HEK293 (cell line): ENCODE results near the gene CC2D2A.

Experiments
- CTCF ChIA-PET: fragments of 350-600 bp; formaldehyde crosslinking; extraction: SDS; loops from one replicate; lab custom pipeline; 2021; ENCODE audit warnings: antibody characterized with exemption; lab: Yijun Ruan, JAX
- POLR2A ChIA-PET: fragments of 300-600 bp; formaldehyde crosslinking; extraction: SDS; loops from one replicate; lab custom pipeline; 2020; ENCODE audit warnings: antibody characterized with exemption, inconsistent platforms; lab: Yijun Ruan, JAX
- H3K27ac ChIP-seq: fragments of 200-500 bp; sonication (Bioruptor generic); 2 replicates; pipeline ENCODE4 v1.5.1; 2014; ENCODE audit warnings: low read depth, low read length, control low read depth, inconsistent platforms; ENCODE audit errors: extremely low read depth
- H3K36me3 ChIP-seq, 2 experiments: fragments of 200-500 bp in 1 of 2; sonication (Bioruptor generic) in 1 of 2; 1 replicate in 1 of 2; 2 replicates in 1 of 2; pipeline ENCODE4 v1.5.1; 2014 to 2017; ENCODE audit warnings: inconsistent platforms in 2 of 2, low read length in 2 of 2; ENCODE audit not compliant: control insufficient read depth in 2 of 2, insufficient read depth in 1 of 2
- H3K4me1 ChIP-seq: fragments of 200-500 bp; sonication (Bioruptor generic); 2 replicates; pipeline ENCODE4 v1.5.1; 2014; ENCODE audit warnings: mild to moderate bottlenecking, low read length, inconsistent platforms; ENCODE audit not compliant: control insufficient read depth, insufficient read depth
- H3K4me3 ChIP-seq: 2 replicates; pipeline ENCODE4 v1.5.1; 2011; ENCODE audit warnings: low read depth, mild to moderate bottlenecking, control low read depth, low read length, moderate library complexity
- H3K9me3 ChIP-seq: fragments of 200-500 bp; sonication (Bioruptor generic); 2 replicates; pipeline ENCODE4 v1.5.1; 2014; ENCODE audit warnings: low read depth, low read length, inconsistent platforms; ENCODE audit not compliant: control insufficient read depth, insufficient read depth
- HOXC10 ChIP-seq: sonication (generic); formaldehyde crosslinking; IDR thresholded peaks from 2 replicates; pipeline ENCODE4 v1.8.1; 2023; ENCODE audit warnings: mild to moderate bottlenecking, missing genetic modification reagents
- KLF1 ChIP-seq: fragments of 450-650 bp; formaldehyde crosslinking; IDR thresholded peaks from 2 replicates; pipeline ENCODE4 v1.5.1; 2016; ENCODE audit warnings: missing biosample characterization, missing genetic modification characterization
- SCRT2 ChIP-seq: fragments of 450-650 bp; formaldehyde crosslinking; IDR thresholded peaks from 2 replicates; pipeline ENCODE4 v1.5.1; 2016; ENCODE audit warnings: missing biosample characterization, missing genetic modification characterization
- ZNF138 ChIP-seq: fragments of 450-650 bp; formaldehyde crosslinking; IDR thresholded peaks from 2 replicates; pipeline ENCODE4 v1.5.1; 2016; ENCODE audit warnings: missing biosample characterization, missing genetic modification characterization, borderline replicate concordance
- ZNF24 ChIP-seq: fragments of 450-650 bp; formaldehyde crosslinking; IDR thresholded peaks from 2 replicates; pipeline ENCODE4 v1.5.1; 2016; ENCODE audit warnings: missing biosample characterization, missing genetic modification characterization
- ZNF292 ChIP-seq: fragments of 450-650 bp; formaldehyde crosslinking; IDR thresholded peaks from 2 replicates; pipeline ENCODE4 v1.5.1; 2016; ENCODE audit warnings: low read depth, missing biosample characterization, missing genetic modification characterization, borderline replicate concordance
- ZNF354C ChIP-seq: fragments of 450-650 bp; formaldehyde crosslinking; IDR thresholded peaks from 2 replicates; pipeline ENCODE4 v1.5.1; 2016; ENCODE audit warnings: missing biosample characterization, missing genetic modification characterization, low read depth, borderline replicate concordance
- ZNF529 ChIP-seq: fragments of 450-650 bp; formaldehyde crosslinking; IDR thresholded peaks from 2 replicates; pipeline ENCODE4 v1.5.1; 2017; ENCODE audit warnings: missing genetic modification characterization, missing biosample characterization; ENCODE audit not compliant: insufficient replicate concordance
- ZNF561 ChIP-seq: fragments of 450-650 bp; IDR thresholded peaks from 2 replicates; pipeline ENCODE4 v1.5.1; 2018; ENCODE audit warnings: missing biosample characterization, missing genetic modification characterization, borderline replicate concordance
- ZNF664 ChIP-seq: fragments of 450-650 bp; formaldehyde crosslinking; IDR thresholded peaks from 2 replicates; pipeline ENCODE4 v1.5.1; 2016; ENCODE audit warnings: missing biosample characterization, missing genetic modification characterization
- ZNF747 ChIP-seq: fragments of 450-650 bp; formaldehyde crosslinking; IDR thresholded peaks from 2 replicates; pipeline ENCODE4 v1.5.1; 2016; ENCODE audit warnings: missing biosample characterization, missing genetic modification characterization
- TF ChIP-seq, protein P1 (sequence below): fragments of 450-650 bp; formaldehyde crosslinking; IDR thresholded peaks from 2 replicates; pipeline ENCODE4 v1.5.1; 2017; ENCODE audit warnings: missing biosample characterization, missing genetic modification characterization
- TF ChIP-seq, protein P2 (sequence below): fragments of 450-650 bp; formaldehyde crosslinking; IDR thresholded peaks from 2 replicates; pipeline ENCODE4 v1.5.1; 2016; ENCODE audit warnings: missing biosample characterization, missing genetic modification characterization
- TF ChIP-seq, protein P3 (sequence below): fragments of 450-650 bp; formaldehyde crosslinking; IDR thresholded peaks from 2 replicates; pipeline ENCODE4 v1.5.1; 2016; ENCODE audit warnings: missing biosample characterization, missing genetic modification characterization, borderline replicate concordance
- TF ChIP-seq, protein P4 (sequence below): fragments of 450-650 bp; formaldehyde crosslinking; IDR thresholded peaks from 2 replicates; pipeline ENCODE4 v1.5.1; 2016; ENCODE audit warnings: missing biosample characterization, missing genetic modification characterization, low read depth
- TF ChIP-seq, protein P5 (sequence below): fragments of 450-650 bp; formaldehyde crosslinking; IDR thresholded peaks from 2 replicates; pipeline ENCODE4 v1.5.1; 2016; ENCODE audit warnings: missing biosample characterization, missing genetic modification characterization
- TF ChIP-seq, protein P6 (sequence below): fragments of 450-650 bp; formaldehyde crosslinking; IDR thresholded peaks from 2 replicates; pipeline ENCODE4 v1.5.1; 2016; ENCODE audit warnings: missing biosample characterization, missing genetic modification characterization

CC2D2A gene

DNA sequence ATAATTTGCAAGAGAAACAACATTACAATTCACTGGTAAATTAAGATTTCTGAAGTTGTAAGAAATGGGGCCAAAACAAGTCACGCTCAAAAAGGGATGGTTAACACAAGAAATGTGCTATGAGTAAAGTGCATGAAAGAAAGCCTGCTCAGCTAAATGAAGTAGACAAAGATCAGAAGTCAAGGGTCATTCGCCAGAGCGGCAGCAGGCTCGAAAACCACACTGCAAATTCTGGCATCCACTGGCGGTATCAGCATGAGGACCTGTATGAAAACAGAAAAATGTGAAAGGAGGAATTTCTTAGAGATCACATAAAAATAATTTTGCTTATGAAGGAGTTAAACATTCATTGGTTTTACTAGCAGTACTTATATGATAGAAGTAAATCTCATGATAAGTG, 135.9 kb downstream of the CC2D2A start:
- TF ChIP-seq, protein P1, sequence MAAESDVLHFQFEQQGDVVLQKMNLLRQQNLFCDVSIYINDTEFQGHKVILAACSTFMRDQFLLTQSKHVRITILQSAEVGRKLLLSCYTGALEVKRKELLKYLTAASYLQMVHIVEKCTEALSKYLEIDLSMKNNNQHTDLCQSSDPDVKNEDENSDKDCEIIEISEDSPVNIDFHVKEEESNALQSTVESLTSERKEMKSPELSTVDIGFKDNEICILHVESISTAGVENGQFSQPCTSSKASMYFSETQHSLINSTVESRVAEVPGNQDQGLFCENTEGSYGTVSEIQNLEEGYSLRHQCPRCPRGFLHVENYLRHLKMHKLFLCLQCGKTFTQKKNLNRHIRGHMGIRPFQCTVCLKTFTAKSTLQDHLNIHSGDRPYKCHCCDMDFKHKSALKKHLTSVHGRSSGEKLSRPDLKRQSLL (tag by site-specific recombination) = no peak
- TF ChIP-seq ZNF292 (tag by site-specific recombination) (no peak), ZNF747 (tag by site-specific recombination) (no peak), ZNF664 (tag by site-specific recombination) (no peak), KLF1 (tag by site-specific recombination) (no peak), ZNF354C (tag by site-specific recombination) (no peak), SCRT2 (tag by site-specific recombination) (no peak), ZNF24 (no peak), ZNF561 (tag by site-specific recombination) (no peak), HOXC10 (CRISPR knock-in tag) (no peak), ZNF138 (tag by site-specific recombination) (no peak), ZNF529 (tag by site-specific recombination) (no peak)
- TF ChIP-seq, protein P2, sequence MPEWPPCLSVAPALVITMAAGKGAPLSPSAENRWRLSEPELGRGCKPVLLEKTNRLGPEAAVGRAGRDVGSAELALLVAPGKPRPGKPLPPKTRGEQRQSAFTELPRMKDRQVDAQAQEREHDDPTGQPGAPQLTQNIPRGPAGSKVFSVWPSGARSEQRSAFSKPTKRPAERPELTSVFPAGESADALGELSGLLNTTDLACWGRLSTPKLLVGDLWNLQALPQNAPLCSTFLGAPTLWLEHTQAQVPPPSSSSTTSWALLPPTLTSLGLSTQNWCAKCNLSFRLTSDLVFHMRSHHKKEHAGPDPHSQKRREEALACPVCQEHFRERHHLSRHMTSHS (tag by site-specific recombination) = no peak
- TF ChIP-seq, protein P3, sequence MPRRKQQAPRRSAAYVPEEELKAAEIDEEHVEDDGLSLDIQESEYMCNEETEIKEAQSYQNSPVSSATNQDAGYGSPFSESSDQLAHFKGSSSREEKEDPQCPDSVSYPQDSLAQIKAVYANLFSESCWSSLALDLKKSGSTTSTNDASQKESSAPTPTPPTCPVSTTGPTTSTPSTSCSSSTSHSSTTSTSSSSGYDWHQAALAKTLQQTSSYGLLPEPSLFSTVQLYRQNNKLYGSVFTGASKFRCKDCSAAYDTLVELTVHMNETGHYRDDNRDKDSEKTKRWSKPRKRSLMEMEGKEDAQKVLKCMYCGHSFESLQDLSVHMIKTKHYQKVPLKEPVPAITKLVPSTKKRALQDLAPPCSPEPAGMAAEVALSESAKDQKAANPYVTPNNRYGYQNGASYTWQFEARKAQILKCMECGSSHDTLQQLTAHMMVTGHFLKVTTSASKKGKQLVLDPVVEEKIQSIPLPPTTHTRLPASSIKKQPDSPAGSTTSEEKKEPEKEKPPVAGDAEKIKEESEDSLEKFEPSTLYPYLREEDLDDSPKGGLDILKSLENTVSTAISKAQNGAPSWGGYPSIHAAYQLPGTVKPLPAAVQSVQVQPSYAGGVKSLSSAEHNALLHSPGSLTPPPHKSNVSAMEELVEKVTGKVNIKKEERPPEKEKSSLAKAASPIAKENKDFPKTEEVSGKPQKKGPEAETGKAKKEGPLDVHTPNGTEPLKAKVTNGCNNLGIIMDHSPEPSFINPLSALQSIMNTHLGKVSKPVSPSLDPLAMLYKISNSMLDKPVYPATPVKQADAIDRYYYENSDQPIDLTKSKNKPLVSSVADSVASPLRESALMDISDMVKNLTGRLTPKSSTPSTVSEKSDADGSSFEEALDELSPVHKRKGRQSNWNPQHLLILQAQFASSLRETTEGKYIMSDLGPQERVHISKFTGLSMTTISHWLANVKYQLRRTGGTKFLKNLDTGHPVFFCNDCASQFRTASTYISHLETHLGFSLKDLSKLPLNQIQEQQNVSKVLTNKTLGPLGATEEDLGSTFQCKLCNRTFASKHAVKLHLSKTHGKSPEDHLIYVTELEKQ = no peak
- TF ChIP-seq, protein P4, sequence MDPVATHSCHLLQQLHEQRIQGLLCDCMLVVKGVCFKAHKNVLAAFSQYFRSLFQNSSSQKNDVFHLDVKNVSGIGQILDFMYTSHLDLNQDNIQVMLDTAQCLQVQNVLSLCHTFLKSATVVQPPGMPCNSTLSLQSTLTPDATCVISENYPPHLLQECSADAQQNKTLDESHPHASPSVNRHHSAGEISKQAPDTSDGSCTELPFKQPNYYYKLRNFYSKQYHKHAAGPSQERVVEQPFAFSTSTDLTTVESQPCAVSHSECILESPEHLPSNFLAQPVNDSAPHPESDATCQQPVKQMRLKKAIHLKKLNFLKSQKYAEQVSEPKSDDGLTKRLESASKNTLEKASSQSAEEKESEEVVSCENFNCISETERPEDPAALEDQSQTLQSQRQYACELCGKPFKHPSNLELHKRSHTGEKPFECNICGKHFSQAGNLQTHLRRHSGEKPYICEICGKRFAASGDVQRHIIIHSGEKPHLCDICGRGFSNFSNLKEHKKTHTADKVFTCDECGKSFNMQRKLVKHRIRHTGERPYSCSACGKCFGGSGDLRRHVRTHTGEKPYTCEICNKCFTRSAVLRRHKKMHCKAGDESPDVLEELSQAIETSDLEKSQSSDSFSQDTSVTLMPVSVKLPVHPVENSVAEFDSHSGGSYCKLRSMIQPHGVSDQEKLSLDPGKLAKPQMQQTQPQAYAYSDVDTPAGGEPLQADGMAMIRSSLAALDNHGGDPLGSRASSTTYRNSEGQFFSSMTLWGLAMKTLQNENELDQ = no peak
- TF ChIP-seq, protein P5, sequence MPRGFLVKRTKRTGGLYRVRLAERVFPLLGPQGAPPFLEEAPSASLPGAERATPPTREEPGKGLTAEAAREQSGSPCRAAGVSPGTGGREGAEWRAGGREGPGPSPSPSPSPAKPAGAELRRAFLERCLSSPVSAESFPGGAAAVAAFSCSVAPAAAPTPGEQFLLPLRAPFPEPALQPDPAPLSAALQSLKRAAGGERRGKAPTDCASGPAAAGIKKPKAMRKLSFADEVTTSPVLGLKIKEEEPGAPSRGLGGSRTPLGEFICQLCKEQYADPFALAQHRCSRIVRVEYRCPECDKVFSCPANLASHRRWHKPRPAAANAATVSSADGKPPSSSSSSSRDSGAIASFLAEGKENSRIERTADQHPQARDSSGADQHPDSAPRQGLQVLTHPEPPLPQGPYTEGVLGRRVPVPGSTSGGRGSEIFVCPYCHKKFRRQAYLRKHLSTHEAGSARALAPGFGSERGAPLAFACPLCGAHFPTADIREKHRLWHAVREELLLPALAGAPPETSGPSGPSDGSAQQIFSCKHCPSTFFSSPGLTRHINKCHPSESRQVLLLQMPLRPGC (tag by site-specific recombination) = no peak
- TF ChIP-seq, protein P6, sequence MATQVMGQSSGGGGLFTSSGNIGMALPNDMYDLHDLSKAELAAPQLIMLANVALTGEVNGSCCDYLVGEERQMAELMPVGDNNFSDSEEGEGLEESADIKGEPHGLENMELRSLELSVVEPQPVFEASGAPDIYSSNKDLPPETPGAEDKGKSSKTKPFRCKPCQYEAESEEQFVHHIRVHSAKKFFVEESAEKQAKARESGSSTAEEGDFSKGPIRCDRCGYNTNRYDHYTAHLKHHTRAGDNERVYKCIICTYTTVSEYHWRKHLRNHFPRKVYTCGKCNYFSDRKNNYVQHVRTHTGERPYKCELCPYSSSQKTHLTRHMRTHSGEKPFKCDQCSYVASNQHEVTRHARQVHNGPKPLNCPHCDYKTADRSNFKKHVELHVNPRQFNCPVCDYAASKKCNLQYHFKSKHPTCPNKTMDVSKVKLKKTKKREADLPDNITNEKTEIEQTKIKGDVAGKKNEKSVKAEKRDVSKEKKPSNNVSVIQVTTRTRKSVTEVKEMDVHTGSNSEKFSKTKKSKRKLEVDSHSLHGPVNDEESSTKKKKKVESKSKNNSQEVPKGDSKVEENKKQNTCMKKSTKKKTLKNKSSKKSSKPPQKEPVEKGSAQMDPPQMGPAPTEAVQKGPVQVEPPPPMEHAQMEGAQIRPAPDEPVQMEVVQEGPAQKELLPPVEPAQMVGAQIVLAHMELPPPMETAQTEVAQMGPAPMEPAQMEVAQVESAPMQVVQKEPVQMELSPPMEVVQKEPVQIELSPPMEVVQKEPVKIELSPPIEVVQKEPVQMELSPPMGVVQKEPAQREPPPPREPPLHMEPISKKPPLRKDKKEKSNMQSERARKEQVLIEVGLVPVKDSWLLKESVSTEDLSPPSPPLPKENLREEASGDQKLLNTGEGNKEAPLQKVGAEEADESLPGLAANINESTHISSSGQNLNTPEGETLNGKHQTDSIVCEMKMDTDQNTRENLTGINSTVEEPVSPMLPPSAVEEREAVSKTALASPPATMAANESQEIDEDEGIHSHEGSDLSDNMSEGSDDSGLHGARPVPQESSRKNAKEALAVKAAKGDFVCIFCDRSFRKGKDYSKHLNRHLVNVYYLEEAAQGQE (tag by site-specific recombination) = no peak
- TF ChIP-seq, all 188 proteins: peak for 0
- Histone ChIP-seq H3K36me3 (peaks cover 0 to 28% of the 10 kb centered on the region in 2 experiments; a peak in 1 of 3 replicates), H3K9me3 (no peaks in the 10 kb centered on the region), H3K4me3 (no peak overlapping the region), H3K27ac (no peak overlapping the region), H3K4me1 (no peaks in the 10 kb centered on the region)
- CTCF ChIA-PET = no interaction called here
- POLR2A ChIA-PET = no interaction called here
